Measurements from ENCODE around the gene PKN1. TPM values are rescaled to one million over a fixed set of nuclear protein-coding genes. Genes with fewer than 3 reads are reported as not detected.

The PKN1 gene
- total and polyA plus RNA-seq, 3 donors from 2014 or later = 116 to 259 (median 204) TPM

GRCh38 chr19:14474827-14475226 is 41.7 kb downstream of the PKN1 start:
- no peak overlapping the region for H3K4me3 ChIP-seq
- no peaks in the 10 kb centered on the region for H3K27me3 ChIP-seq
- 40 to 61% methylated on average over 1 to 12 of the region's 12 CpGs for WGBS, 2 donors
- no peak for DNase-seq
- TF ChIP-seq POLR2A (IDR thresholded peaks at IDR 0.05) = no peak
- no peak for TF ChIP-seq CTCF (IDR thresholded peaks at IDR 0.05)
- peaks cover 6% of the 10 kb centered on the region for H3K4me1 ChIP-seq
- no peak overlapping the region for H3K27ac ChIP-seq
- intact Hi-C loops (cut with DNase I; ENCODE audit: low total_unique reads) = loop anchor here (10.0 kb wide), 1 partner anchor 50 kb away; no protein-coding TSS in a partner anchor
- no peaks in the 10 kb centered on the region for H3K9me3 ChIP-seq
- H3K36me3 ChIP-seq (ENCODE audit: low read depth, missing control alignments) = no peaks in the 10 kb centered on the region

- Histone ChIP-seq H3K4me1 (peaks cover 6% of the 10 kb centered on the region), H3K9me3 (no peaks in the 10 kb centered on the region), H3K4me3 (no peak within 1 kb of the TSS), H3K27me3 (no peaks in the 10 kb centered on the region), H3K27ac (no peak within 1 kb of the TSS), H3K36me3 (ENCODE audit: low read depth, missing control alignments) (no peaks in the 10 kb centered on the region)
- TF ChIP-seq POLR2A (IDR thresholded peaks at IDR 0.05) (no peak), CTCF (IDR thresholded peaks at IDR 0.05) (peak in 1 of 3 experiments; percentile 12)
- no peak for DNase-seq
- WGBS, 2 donors = 36 to 43% methylated on average over 15 to 33 of the region's 33 CpGs
- intact Hi-C loops (cut with DNase I; ENCODE audit: low total_unique reads) = loop anchor here (10.0 kb wide), 1 partner anchor 51 kb away; no protein-coding TSS in a partner anchor
Measured at GRCh38 chr19:14475251-14476073, 42.4 kb downstream of the PKN1 start, which contains the start of gene PTGER1. Gene PTGER1, minus strand, starts transcription at chr19:14475354. Its CDS starts 1,034 bp downstream, at chr19:14474320.

- Histone ChIP-seq H3K9me3 (no peaks in the 10 kb centered on the region), H3K36me3 (ENCODE audit: low read depth, missing control alignments) (no peaks in the 10 kb centered on the region), H3K4me1 (peaks cover 6% of the 10 kb centered on the region), H3K27ac (no peak overlapping the region), H3K27me3 (no peaks in the 10 kb centered on the region), H3K4me3 (no peak overlapping the region)
- intact Hi-C loops (cut with DNase I; ENCODE audit: low total_unique reads) = loop anchor here (10.0 kb wide), 1 partner anchor 51 kb away; no protein-coding TSS in a partner anchor
- no peak for DNase-seq
- no peak for TF ChIP-seq CTCF (IDR thresholded peaks at IDR 0.05)
- no peak for TF ChIP-seq POLR2A (IDR thresholded peaks at IDR 0.05)
- 86 to 99% methylated on average over 7 of the region's 7 CpGs for WGBS, 2 donors
Measured at GRCh38 chr19:14476327-14476672, 43.2 kb downstream of the PKN1 start.

GRCh38 chr19:14476673-14477401 is 43.7 kb downstream of the PKN1 start:
- DNase-seq = no peak
- 73 to 84% methylated on average over 21 to 26 of the region's 26 CpGs for WGBS, 2 donors
- intact Hi-C loops (cut with DNase I; ENCODE audit: low total_unique reads) = loop anchor here (10.0 kb wide), 1 partner anchor 52 kb away; no protein-coding TSS in a partner anchor
- H3K4me1 ChIP-seq = peaks cover 6% of the 10 kb centered on the region
- no peak overlapping the region for H3K4me3 ChIP-seq
- H3K27me3 ChIP-seq = no peaks in the 10 kb centered on the region
- H3K27ac ChIP-seq = no peak overlapping the region
- no peaks in the 10 kb centered on the region for H3K9me3 ChIP-seq
- TF ChIP-seq CTCF (IDR thresholded peaks at IDR 0.05) = no peak
- no peak for TF ChIP-seq POLR2A (IDR thresholded peaks at IDR 0.05)
- no peaks in the 10 kb centered on the region for H3K36me3 ChIP-seq (ENCODE audit: low read depth, missing control alignments)
